Parathyroid adenoma (tissue), 2 donors: ENCODE measurements around the gene NEDD4L.

Experiments used
- H2AFZ ChIP-seq: fragments of 300-600 bp; sonication (generic); one replicate; pipeline ENCODE4 v1.7.0; 2017; ENCODE audit warnings: antibody characterized with exemption, mild to moderate bottlenecking
- H3K27ac ChIP-seq: fragments of 300-600 bp; sonication (generic); one replicate; pipeline ENCODE4 v1.7.0; 2017
- H3K27me3 ChIP-seq: fragments of 300-600 bp; sonication (generic); one replicate; pipeline ENCODE4 v1.7.0; 2017; ENCODE audit warnings: low read length; ENCODE audit not compliant: control insufficient read depth, insufficient read depth
- H3K36me3 ChIP-seq: fragments of 300-600 bp; sonication (generic); one replicate; pipeline ENCODE4 v1.7.0; 2017; ENCODE audit warnings: low read length; ENCODE audit not compliant: control insufficient read depth, insufficient read depth
- H3K4me1 ChIP-seq: fragments of 300-600 bp; sonication (generic); one replicate; pipeline ENCODE4 v1.7.0; 2017; ENCODE audit warnings: control low read depth
- H3K4me2 ChIP-seq: fragments of 300-600 bp; sonication (generic); one replicate; pipeline ENCODE4 v1.7.0; 2017; ENCODE audit warnings: low read length
- H3K4me3 ChIP-seq: fragments of 300-600 bp; sonication (generic); one replicate; pipeline ENCODE4 v1.7.0; 2017; ENCODE audit warnings: low read depth, low read length
- H3K79me2 ChIP-seq: fragments of 300-600 bp; sonication (generic); one replicate; pipeline ENCODE4 v1.7.0; 2017; ENCODE audit warnings: control low read depth
- H3K9ac ChIP-seq: fragments of 300-600 bp; sonication (generic); one replicate; pipeline ENCODE4 v1.7.0; 2017; ENCODE audit warnings: mild to moderate bottlenecking
- H3K9me3 ChIP-seq: fragments of 300-600 bp; sonication (generic); one replicate; pipeline ENCODE4 v1.7.0; 2017; ENCODE audit warnings: low read length; ENCODE audit not compliant: control insufficient read depth
- CTCF ChIP-seq: fragments of 300-600 bp; sonication (generic); IDR thresholded peaks from one replicate; pipeline ENCODE4 v1.7.0; 2017; ENCODE audit warnings: antibody characterized with exemption, mild to moderate bottlenecking
- donor health status: primary hyperparathyroidism.

The NEDD4L gene

DNA sequence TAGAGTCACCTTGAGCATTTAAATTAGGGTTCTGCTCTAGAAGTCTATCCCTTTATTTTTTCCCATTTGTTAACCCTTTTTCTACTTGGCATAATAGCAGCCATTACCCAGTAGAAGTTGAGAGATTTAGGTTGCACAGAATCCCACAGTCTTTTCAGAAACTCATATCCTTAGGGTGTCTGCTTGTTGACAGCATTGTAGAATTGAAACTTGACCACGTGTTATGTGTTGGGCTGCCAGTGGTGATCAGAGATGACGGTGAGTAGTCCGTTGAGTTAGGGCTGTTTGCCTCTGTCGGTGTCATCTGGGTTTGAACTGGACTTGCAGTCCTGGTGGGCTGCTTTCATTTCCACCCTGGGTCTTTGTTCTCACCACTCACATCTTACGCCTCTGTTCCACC is 114.4 kb downstream of the NEDD4L start:
- Histone ChIP-seq H3K4me2 (no peak overlapping the region), H3K4me1 (peaks cover 5% of the 10 kb centered on the region), H3K27ac (no peak overlapping the region), H3K27me3 (no peaks in the 10 kb centered on the region), H3K79me2 (peaks cover 9% of the 10 kb centered on the region), H3K9me3 (no peaks in the 10 kb centered on the region), H3K36me3 (no peaks in the 10 kb centered on the region), H2AFZ (no peak overlapping the region), H3K9ac (no peak overlapping the region), H3K4me3 (no peak overlapping the region)
- TF ChIP-seq CTCF, result no peak

GRCh38 chr18:58161659-58162058 is 117.6 kb downstream of the NEDD4L start:
- TF ChIP-seq CTCF, result no peak
- no peaks in the 10 kb centered on the region for H3K27me3 ChIP-seq
- H2AFZ ChIP-seq, result no peak overlapping the region
- no peak overlapping the region for H3K4me3 ChIP-seq
- H3K9ac ChIP-seq, result no peak overlapping the region
- H3K79me2 ChIP-seq, result peaks cover 8% of the 10 kb centered on the region
- no peak overlapping the region for H3K4me2 ChIP-seq
- H3K36me3 ChIP-seq, result no peaks in the 10 kb centered on the region
- peaks cover 5% of the 10 kb centered on the region for H3K4me1 ChIP-seq
- no peaks in the 10 kb centered on the region for H3K9me3 ChIP-seq
- no peak overlapping the region for H3K27ac ChIP-seq

DNA sequence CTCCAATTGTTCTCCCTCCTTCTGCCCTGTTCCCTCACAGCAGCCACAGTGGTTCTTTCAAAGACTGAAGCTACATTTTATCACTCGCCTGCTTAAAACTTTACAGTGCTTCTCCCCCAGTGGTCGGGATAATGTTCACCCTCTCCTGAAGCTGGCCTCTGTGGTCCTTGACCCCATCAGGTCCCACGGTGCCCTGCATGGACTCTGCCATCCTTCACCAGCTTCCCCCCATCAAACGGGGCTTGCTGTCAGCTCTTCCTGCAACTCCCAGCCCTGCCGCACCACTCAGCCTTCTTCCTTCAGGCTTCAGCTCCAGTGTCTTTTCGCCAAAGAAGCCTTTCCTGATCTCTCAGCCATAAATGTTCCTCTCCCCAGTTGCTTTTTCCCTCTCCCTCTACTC is 118.1 kb downstream of the NEDD4L start:
- Histone ChIP-seq H3K27ac (no peak overlapping the region), H3K9me3 (no peaks in the 10 kb centered on the region), H3K36me3 (no peaks in the 10 kb centered on the region), H3K4me1 (peaks cover 5% of the 10 kb centered on the region), H3K27me3 (no peaks in the 10 kb centered on the region), H3K4me3 (no peak overlapping the region), H3K4me2 (no peak overlapping the region), H3K9ac (no peak overlapping the region), H3K79me2 (peaks cover 8% of the 10 kb centered on the region), H2AFZ (no peak overlapping the region)
- TF ChIP-seq CTCF, result no peak

DNA sequence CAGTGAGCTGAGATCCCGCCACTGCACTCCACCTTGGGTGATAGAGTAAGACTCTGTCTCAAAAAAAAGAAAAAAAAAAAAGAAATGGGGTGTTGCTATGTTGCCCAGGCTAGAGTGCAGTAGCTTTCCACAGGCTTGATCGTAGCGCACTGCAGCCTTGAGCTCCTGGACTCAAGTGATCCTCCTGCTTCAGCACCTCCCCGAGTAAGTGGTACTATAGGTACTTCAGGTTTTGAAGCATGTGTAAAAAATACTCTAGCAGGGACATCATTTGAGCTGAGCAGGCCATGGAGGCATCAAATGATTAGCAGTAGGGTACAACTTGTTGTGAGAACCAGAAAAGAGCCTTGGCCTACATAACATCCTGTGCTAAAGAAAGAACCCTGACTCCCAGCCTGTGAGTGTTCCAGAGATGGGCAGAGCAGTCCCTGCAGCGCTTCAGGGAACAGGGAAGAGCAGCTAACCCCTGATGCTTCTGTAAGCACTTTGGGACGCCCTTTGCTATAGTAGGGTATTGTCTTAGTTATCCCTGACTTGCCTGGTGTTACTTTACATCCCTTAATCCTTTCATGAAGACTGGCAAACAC is 119.1 kb downstream of the NEDD4L start:
- H3K4me2 ChIP-seq, result no peak overlapping the region
- H3K27me3 ChIP-seq, result no peaks in the 10 kb centered on the region
- H3K9me3 ChIP-seq, result no peaks in the 10 kb centered on the region
- H3K4me3 ChIP-seq, result no peak overlapping the region
- H3K27ac ChIP-seq, result no peak overlapping the region
- no peak for TF ChIP-seq CTCF
- H3K36me3 ChIP-seq, result no peaks in the 10 kb centered on the region
- no peak overlapping the region for H2AFZ ChIP-seq
- H3K4me1 ChIP-seq, result peaks cover 5% of the 10 kb centered on the region
- no peak overlapping the region for H3K9ac ChIP-seq
- peaks cover 8% of the 10 kb centered on the region for H3K79me2 ChIP-seq

DNA sequence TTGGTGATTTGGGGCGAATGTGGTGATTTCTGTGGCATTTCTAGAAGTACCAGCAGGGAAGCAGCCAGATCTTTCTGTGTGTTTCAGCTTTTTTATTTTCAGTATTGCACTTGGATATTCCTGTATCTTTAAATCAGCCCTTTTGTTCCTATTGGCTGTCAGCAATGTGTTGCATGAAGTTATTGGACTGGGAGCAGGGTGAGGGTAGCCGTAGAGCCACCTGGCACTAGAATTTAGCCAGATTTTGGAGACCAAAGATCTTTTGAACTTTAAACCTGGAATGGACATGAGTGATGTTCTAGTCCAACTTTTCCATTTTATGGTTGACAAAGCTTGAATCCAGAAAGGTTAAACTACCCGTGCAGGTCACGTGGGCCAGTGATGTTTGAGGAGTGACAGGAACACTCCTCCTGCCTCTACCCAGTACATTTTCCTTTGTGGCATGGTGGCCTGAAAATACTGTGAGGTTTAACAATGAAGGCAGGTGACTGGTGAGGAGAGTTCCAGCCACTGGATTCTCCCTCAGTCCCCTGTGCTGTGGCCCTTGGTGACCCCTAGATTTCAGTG is 122.3 kb downstream of the NEDD4L start:
- no peak overlapping the region for H3K4me3 ChIP-seq
- TF ChIP-seq CTCF, result no peak
- no peaks in the 10 kb centered on the region for H3K36me3 ChIP-seq
- H3K4me2 ChIP-seq, result no peak overlapping the region
- H3K27me3 ChIP-seq, result no peaks in the 10 kb centered on the region
- no peaks in the 10 kb centered on the region for H3K4me1 ChIP-seq
- no peaks in the 10 kb centered on the region for H3K9me3 ChIP-seq
- H2AFZ ChIP-seq, result no peak overlapping the region
- H3K27ac ChIP-seq, result no peak overlapping the region
- H3K9ac ChIP-seq, result no peak overlapping the region
- H3K79me2 ChIP-seq, result peaks cover 8% of the 10 kb centered on the region
